Stimulated activated memory B cell treated with anti-CD40 and anti-IgM and Interleukin-4, amounts not matched to agents 10 μg/mL and 1 μg/mL and 100 μg/mL, for 72 hours (primary cell): ENCODE data around the gene BBX.

ENCODE experiments used
- ATAC-seq: fragments of 150-1000 bp; cut with Tn5 transposase; 2 replicates; pipeline ENCODE4 v1.10.0; 2021
- H3K27ac Mint-ChIP-seq: one replicate; pipeline ENCODE4 v1.8.0; 2022; ENCODE audit warnings: mild to moderate bottlenecking, mixed read lengths
- H3K27me3 Mint-ChIP-seq: one replicate; pipeline ENCODE4 v1.8.0; 2022; ENCODE audit warnings: mixed read lengths
- H3K36me3 Mint-ChIP-seq: one replicate; pipeline ENCODE4 v1.8.0; 2022; ENCODE audit warnings: mixed read lengths
- H3K4me1 Mint-ChIP-seq: one replicate; pipeline ENCODE4 v1.8.0; 2022; ENCODE audit warnings: mixed read lengths
- H3K4me3 Mint-ChIP-seq: one replicate; pipeline ENCODE4 v1.8.0; 2022; ENCODE audit warnings: mild to moderate bottlenecking, moderate library complexity, mixed read lengths
- H3K9me3 Mint-ChIP-seq: one replicate; pipeline ENCODE4 v1.8.0; 2022; ENCODE audit warnings: mixed read lengths

Gene BBX

GRCh38 chr3:107643038-107643883 lies 120.5 kb downstream of the BBX start:
- peaks cover 21% of the 10 kb centered on the region for H3K36me3 Mint-ChIP-seq
- ATAC-seq: no peak
- no peak overlapping the region for H3K4me3 Mint-ChIP-seq
- H3K27ac Mint-ChIP-seq: peak overlapping the region; percentile 22
- H3K4me1 Mint-ChIP-seq: peaks cover 35% of the 10 kb centered on the region
- no peaks in the 10 kb centered on the region for H3K27me3 Mint-ChIP-seq
- H3K9me3 Mint-ChIP-seq: no peaks in the 10 kb centered on the region

- H3K27ac Mint-ChIP-seq: no peak overlapping the region
- H3K36me3 Mint-ChIP-seq: peaks cover 27% of the 10 kb centered on the region
- H3K9me3 Mint-ChIP-seq: peaks cover 3% of the 10 kb centered on the region
- H3K4me1 Mint-ChIP-seq: peaks cover 45% of the 10 kb centered on the region
- ATAC-seq: no peak
- no peaks in the 10 kb centered on the region for H3K27me3 Mint-ChIP-seq
- H3K4me3 Mint-ChIP-seq: no peak overlapping the region
Observed at GRCh38 chr3:107644631-107645030, 121.9 kb downstream of the BBX start.

GRCh38 chr3:107650788-107651187 lies 128.0 kb downstream of the BBX start:
- H3K9me3 Mint-ChIP-seq: peaks cover 3% of the 10 kb centered on the region
- no peak overlapping the region for H3K4me3 Mint-ChIP-seq
- peaks cover 23% of the 10 kb centered on the region for H3K36me3 Mint-ChIP-seq
- peak overlapping the region; percentile 71 for H3K27ac Mint-ChIP-seq
- no peaks in the 10 kb centered on the region for H3K27me3 Mint-ChIP-seq
- peaks cover 24% of the 10 kb centered on the region for H3K4me1 Mint-ChIP-seq
- ATAC-seq: peak; percentile 61

- Mint-ChIP-seq H3K9me3 (peaks cover 3% of the 10 kb centered on the region), H3K4me1 (peaks cover 24% of the 10 kb centered on the region), H3K4me3 (no peak overlapping the region), H3K27ac (peak overlapping the region; percentile 71), H3K36me3 (peaks cover 23% of the 10 kb centered on the region), H3K27me3 (no peaks in the 10 kb centered on the region)
- no peak for ATAC-seq
Observed at GRCh38 chr3:107651782-107652181, 129.0 kb downstream of the BBX start.

GRCh38 chr3:107654218-107654617 lies 131.5 kb downstream of the BBX start:
- Mint-ChIP-seq H3K9me3 (no peaks in the 10 kb centered on the region), H3K27me3 (no peaks in the 10 kb centered on the region), H3K4me1 (peaks cover 23% of the 10 kb centered on the region), H3K27ac (no peak overlapping the region), H3K36me3 (peaks cover 5% of the 10 kb centered on the region), H3K4me3 (no peak overlapping the region)
- ATAC-seq: no peak

- Mint-ChIP-seq H3K9me3 (no peaks in the 10 kb centered on the region), H3K4me1 (peaks cover 18% of the 10 kb centered on the region), H3K36me3 (no peaks in the 10 kb centered on the region), H3K4me3 (no peak overlapping the region), H3K27ac (peak overlapping the region; percentile 2), H3K27me3 (no peaks in the 10 kb centered on the region)
- ATAC-seq: no peak
Observed at GRCh38 chr3:107657971-107658370, 135.2 kb downstream of the BBX start.

GRCh38 chr3:107660306-107660976 lies 137.7 kb downstream of the BBX start:
- H3K9me3 Mint-ChIP-seq: no peaks in the 10 kb centered on the region
- peaks cover 26% of the 10 kb centered on the region for H3K4me1 Mint-ChIP-seq
- ATAC-seq: no peak

GRCh38 chr3:107661447-107662123 lies 138.8 kb downstream of the BBX start:
- H3K4me3 Mint-ChIP-seq: no peak overlapping the region
- no peaks in the 10 kb centered on the region for H3K27me3 Mint-ChIP-seq
- peaks cover 4% of the 10 kb centered on the region for H3K36me3 Mint-ChIP-seq
- H3K4me1 Mint-ChIP-seq: peaks cover 31% of the 10 kb centered on the region
- no peaks in the 10 kb centered on the region for H3K9me3 Mint-ChIP-seq
- peak overlapping the region; percentile 42 for H3K27ac Mint-ChIP-seq
- no peak for ATAC-seq

More at GRCh38 chr3:107660306-107660976, 137.7 kb downstream of the BBX start:
- Mint-ChIP-seq H3K27ac (no peak overlapping the region), H3K36me3 (peaks cover 4% of the 10 kb centered on the region), H3K4me3 (no peak overlapping the region), H3K27me3 (no peaks in the 10 kb centered on the region)

- no peak overlapping the region for H3K4me3 Mint-ChIP-seq
- no peaks in the 10 kb centered on the region for H3K27me3 Mint-ChIP-seq
- no peaks in the 10 kb centered on the region for H3K9me3 Mint-ChIP-seq
- peak overlapping the region; percentile 42 for H3K27ac Mint-ChIP-seq
- ATAC-seq: no peak
- peaks cover 31% of the 10 kb centered on the region for H3K4me1 Mint-ChIP-seq
- H3K36me3 Mint-ChIP-seq: peaks cover 4% of the 10 kb centered on the region
Observed at GRCh38 chr3:107662124-107662507, 139.4 kb downstream of the BBX start.

- peaks cover 31% of the 10 kb centered on the region for H3K4me1 Mint-ChIP-seq
- H3K36me3 Mint-ChIP-seq: peaks cover 4% of the 10 kb centered on the region
- H3K27me3 Mint-ChIP-seq: no peaks in the 10 kb centered on the region
Observed at GRCh38 chr3:107662586-107662985, 139.8 kb downstream of the BBX start.

GRCh38 chr3:107663266-107663665 lies 140.5 kb downstream of the BBX start:
- Mint-ChIP-seq H3K4me1 (peaks cover 31% of the 10 kb centered on the region), H3K36me3 (peaks cover 4% of the 10 kb centered on the region), H3K27ac (no peak overlapping the region), H3K27me3 (no peaks in the 10 kb centered on the region), H3K4me3 (no peak overlapping the region), H3K9me3 (no peaks in the 10 kb centered on the region)
- ATAC-seq: no peak

More at GRCh38 chr3:107662586-107662985, 139.8 kb downstream of the BBX start:
- H3K9me3 Mint-ChIP-seq: no peaks in the 10 kb centered on the region
- H3K27ac Mint-ChIP-seq: no peak overlapping the region
- ATAC-seq: no peak
- no peak overlapping the region for H3K4me3 Mint-ChIP-seq

- Mint-ChIP-seq H3K36me3 (peaks cover 4% of the 10 kb centered on the region), H3K27me3 (no peaks in the 10 kb centered on the region), H3K4me1 (peaks cover 34% of the 10 kb centered on the region), H3K9me3 (no peaks in the 10 kb centered on the region), H3K27ac (no peak overlapping the region), H3K4me3 (no peak overlapping the region)
- ATAC-seq: no peak
Observed at GRCh38 chr3:107664614-107665013, 141.9 kb downstream of the BBX start.

GRCh38 chr3:107665351-107665750 lies 142.6 kb downstream of the BBX start:
- H3K4me1 Mint-ChIP-seq: peaks cover 34% of the 10 kb centered on the region
- ATAC-seq: no peak
- no peaks in the 10 kb centered on the region for H3K27me3 Mint-ChIP-seq
- H3K27ac Mint-ChIP-seq: no peak overlapping the region
- H3K4me3 Mint-ChIP-seq: no peak overlapping the region
- H3K9me3 Mint-ChIP-seq: no peaks in the 10 kb centered on the region
- H3K36me3 Mint-ChIP-seq: peaks cover 4% of the 10 kb centered on the region

- Mint-ChIP-seq H3K9me3 (no peaks in the 10 kb centered on the region), H3K27me3 (no peaks in the 10 kb centered on the region), H3K4me1 (peaks cover 27% of the 10 kb centered on the region), H3K36me3 (peaks cover 4% of the 10 kb centered on the region), H3K27ac (no peak overlapping the region), H3K4me3 (no peak overlapping the region)
- no peak for ATAC-seq
Observed at GRCh38 chr3:107666853-107667252, 144.1 kb downstream of the BBX start.

GRCh38 chr3:107668416-107668815 lies 145.7 kb downstream of the BBX start:
- Mint-ChIP-seq H3K27me3 (no peaks in the 10 kb centered on the region), H3K4me1 (peaks cover 29% of the 10 kb centered on the region), H3K9me3 (no peaks in the 10 kb centered on the region), H3K27ac (no peak overlapping the region), H3K4me3 (no peak overlapping the region), H3K36me3 (peaks cover 4% of the 10 kb centered on the region)
- ATAC-seq: no peak
